ENCODE measurements around the gene FOS.
"Not testable (repeated sequence)": the region's sequence is repeated elsewhere in the genome, so short reads cannot be mapped to it uniquely, and the experiment has no call there.

The FOS gene

GRCh38 chr14:75232191-75232590 lies 46.4 kb upstream of the FOS start:
- Histone ChIP-seq H2BK5ac (ENCODE audit: low read depth, low read length, poor library complexity, severe bottlenecking) (no peak overlapping the region), H4K91ac (ENCODE audit: low read length) (no peak overlapping the region), H3K9me3 (ENCODE audit: control insufficient read depth, low read length) (peaks cover 4% of the 10 kb centered on the region), H2AK5ac (ENCODE audit: low read length, severe bottlenecking) (peak overlapping the region; percentile 31), H3K4ac (ENCODE audit: low read depth in 1 of 2, low read length in 2 of 2) (no peak overlapping the region), H2BK12ac (ENCODE audit: low read length in 2 of 2) (no peak overlapping the region), H2AFZ (ENCODE audit: low read depth, low read length) (no peak overlapping the region), H3K18ac (ENCODE audit: low read depth in 1 of 2, low read length in 2 of 2) (no peak overlapping the region), H2BK120ac (ENCODE audit: low read depth, low read length) (no peak overlapping the region), H3K4me1 (ENCODE audit: control insufficient read depth, insufficient read depth, low read depth, low read length) (peaks cover 7% of the 10 kb centered on the region), H3K14ac (ENCODE audit: low read length in 2 of 2) (no peak overlapping the region), H3K79me1 (replicated peaks; ENCODE audit: low read length, poor library complexity, severe bottlenecking) (no peaks in the 10 kb centered on the region), H3K4me3 (ENCODE audit: insufficient read depth in 1 of 2, low read depth in 1 of 2, low read length in 2 of 2) (no peak overlapping the region), H3K27ac (ENCODE audit: low read length, poor library complexity, severe bottlenecking) (no peak overlapping the region), H3K27me3 (ENCODE audit: control insufficient read depth in 1 of 2, insufficient read depth in 1 of 2, low read length in 2 of 2) (peaks cover 0 to 7% of the 10 kb centered on the region in 2 experiments), H3K23ac (ENCODE audit: low read length in 2 of 2) (no peak overlapping the region), H3K9ac (ENCODE audit: low read length) (no peak overlapping the region), H3K36me3 (ENCODE audit: control insufficient read depth in 1 of 2, insufficient read depth in 2 of 2, low read depth in 1 of 2, low read length in 2 of 2) (no peaks in the 10 kb centered on the region), H3K4me2 (ENCODE audit: low read length, poor library complexity, severe bottlenecking) (no peak overlapping the region), H4K8ac (ENCODE audit: low read length) (no peak overlapping the region), H2BK15ac (ENCODE audit: low read depth, poor library complexity, severe bottlenecking) (no peak overlapping the region)
- no peak for DNase-seq
- 100% methylated on average over 1 of the region's 1 CpG for WGBS

- H2BK5ac ChIP-seq (ENCODE audit: low read depth, low read length, poor library complexity, severe bottlenecking): no peak overlapping the region
- H2BK12ac ChIP-seq (ENCODE audit: low read length in 2 of 2): no peak overlapping the region
- WGBS: 92% methylated on average over 2 of the region's 2 CpGs
- no peak overlapping the region for H3K9ac ChIP-seq (ENCODE audit: low read length)
- no peak overlapping the region for H2AK5ac ChIP-seq (ENCODE audit: low read length, severe bottlenecking)
- H3K4ac ChIP-seq (ENCODE audit: low read depth in 1 of 2, low read length in 2 of 2): no peak overlapping the region
- no peak overlapping the region for H3K18ac ChIP-seq (ENCODE audit: low read depth in 1 of 2, low read length in 2 of 2)
- no peak overlapping the region for H3K27ac ChIP-seq (ENCODE audit: low read length, poor library complexity, severe bottlenecking)
- H2AFZ ChIP-seq (ENCODE audit: low read depth, low read length): no peak overlapping the region
- H3K4me3 ChIP-seq (ENCODE audit: insufficient read depth in 1 of 2, low read depth in 1 of 2, low read length in 2 of 2): no peak overlapping the region
- peaks cover 11% of the 10 kb centered on the region for H3K4me1 ChIP-seq (ENCODE audit: control insufficient read depth, insufficient read depth, low read depth, low read length)
- H3K4me2 ChIP-seq (ENCODE audit: low read length, poor library complexity, severe bottlenecking): no peak overlapping the region
- H3K27me3 ChIP-seq (ENCODE audit: control insufficient read depth in 1 of 2, insufficient read depth in 1 of 2, low read length in 2 of 2): peaks cover 0 to 7% of the 10 kb centered on the region in 2 experiments
- no peaks in the 10 kb centered on the region for H3K36me3 ChIP-seq (ENCODE audit: control insufficient read depth in 1 of 2, insufficient read depth in 2 of 2, low read depth in 1 of 2, low read length in 2 of 2)
- H3K79me1 ChIP-seq (replicated peaks; ENCODE audit: low read length, poor library complexity, severe bottlenecking): no peaks in the 10 kb centered on the region
- DNase-seq: no peak
- no peak overlapping the region for H2BK120ac ChIP-seq (ENCODE audit: low read depth, low read length)
- H4K91ac ChIP-seq (ENCODE audit: low read length): no peak overlapping the region
- H3K9me3 ChIP-seq (ENCODE audit: control insufficient read depth, low read length): peaks cover 4% of the 10 kb centered on the region
- H2BK15ac ChIP-seq (ENCODE audit: low read depth, poor library complexity, severe bottlenecking): no peak overlapping the region
- H4K8ac ChIP-seq (ENCODE audit: low read length): no peak overlapping the region
- no peak overlapping the region for H3K23ac ChIP-seq (ENCODE audit: low read length in 2 of 2)
- no peak overlapping the region for H3K14ac ChIP-seq (ENCODE audit: low read length in 2 of 2)
Measured at GRCh38 chr14:75232597-75232996, 46.0 kb upstream of the FOS start.

GRCh38 chr14:75234173-75235115 lies 44.2 kb upstream of the FOS start:
- H3K4me1 ChIP-seq (ENCODE audit: control insufficient read depth, insufficient read depth, low read depth, low read length): peaks cover 17% of the 10 kb centered on the region
- peak overlapping the region; percentile 33 for H2BK5ac ChIP-seq (ENCODE audit: low read depth, low read length, poor library complexity, severe bottlenecking)
- H4K91ac ChIP-seq (ENCODE audit: low read length): no peak overlapping the region
- no peak overlapping the region for H3K4me2 ChIP-seq (ENCODE audit: low read length, poor library complexity, severe bottlenecking)
- peaks cover 4% of the 10 kb centered on the region for H3K9me3 ChIP-seq (ENCODE audit: control insufficient read depth, low read length)
- no peaks in the 10 kb centered on the region for H3K79me1 ChIP-seq (replicated peaks; ENCODE audit: low read length, poor library complexity, severe bottlenecking)
- H3K9ac ChIP-seq (ENCODE audit: low read length): no peak overlapping the region
- peak; percentile 92 for DNase-seq
- H4K8ac ChIP-seq (ENCODE audit: low read length): no peak overlapping the region
- peak overlapping the region; percentile 6 to 71 for H3K4ac ChIP-seq (ENCODE audit: low read depth in 1 of 2, low read length in 2 of 2)
- 47% methylated on average over 19 of the region's 19 CpGs for WGBS
- no peak overlapping the region for H3K14ac ChIP-seq (ENCODE audit: low read length in 2 of 2)
- H3K18ac ChIP-seq (ENCODE audit: low read depth in 1 of 2, low read length in 2 of 2): no peak overlapping the region
- no peak overlapping the region for H2AFZ ChIP-seq (ENCODE audit: low read depth, low read length)
- peak overlapping the region; percentile 59 for H3K27ac ChIP-seq (ENCODE audit: low read length, poor library complexity, severe bottlenecking)
- peak overlapping the region; percentile 71 for H2BK120ac ChIP-seq (ENCODE audit: low read depth, low read length)
- peak overlapping the region; percentile 51 to 95 for H2BK12ac ChIP-seq (ENCODE audit: low read length in 2 of 2)
- H2AK5ac ChIP-seq (ENCODE audit: low read length, severe bottlenecking): peak overlapping the region; percentile 30
- no peak overlapping the region for H3K4me3 ChIP-seq (ENCODE audit: insufficient read depth in 1 of 2, low read depth in 1 of 2, low read length in 2 of 2)
- H3K36me3 ChIP-seq (ENCODE audit: control insufficient read depth in 1 of 2, insufficient read depth in 2 of 2, low read depth in 1 of 2, low read length in 2 of 2): no peaks in the 10 kb centered on the region
- peak overlapping the region; percentile 95 for H2BK15ac ChIP-seq (ENCODE audit: low read depth, poor library complexity, severe bottlenecking)
- H3K23ac ChIP-seq (ENCODE audit: low read length in 2 of 2): no peak overlapping the region
- peaks cover 0 to under 1% of the 10 kb centered on the region in 2 experiments for H3K27me3 ChIP-seq (ENCODE audit: control insufficient read depth in 1 of 2, insufficient read depth in 1 of 2, low read length in 2 of 2)

- not testable (repeated sequence) for H4K91ac ChIP-seq (ENCODE audit: low read length); H3K14ac ChIP-seq (ENCODE audit: low read length in 2 of 2); H3K27ac ChIP-seq (ENCODE audit: low read length, poor library complexity, severe bottlenecking); H3K27me3 ChIP-seq (ENCODE audit: control insufficient read depth in 1 of 2, insufficient read depth in 1 of 2, low read length in 2 of 2); H2BK15ac ChIP-seq (ENCODE audit: low read depth, poor library complexity, severe bottlenecking); H2BK120ac ChIP-seq (ENCODE audit: low read depth, low read length); H3K36me3 ChIP-seq (ENCODE audit: control insufficient read depth in 1 of 2, insufficient read depth in 2 of 2, low read depth in 1 of 2, low read length in 2 of 2); H2BK5ac ChIP-seq (ENCODE audit: low read depth, low read length, poor library complexity, severe bottlenecking); H3K4ac ChIP-seq (ENCODE audit: low read depth in 1 of 2, low read length in 2 of 2); DNase-seq; H3K4me2 ChIP-seq (ENCODE audit: low read length, poor library complexity, severe bottlenecking); H2AK5ac ChIP-seq (ENCODE audit: low read length, severe bottlenecking); H4K8ac ChIP-seq (ENCODE audit: low read length); H3K4me3 ChIP-seq (ENCODE audit: insufficient read depth in 1 of 2, low read depth in 1 of 2, low read length in 2 of 2); H3K9me3 ChIP-seq (ENCODE audit: control insufficient read depth, low read length); H3K9ac ChIP-seq (ENCODE audit: low read length); H3K23ac ChIP-seq (ENCODE audit: low read length in 2 of 2); H2AFZ ChIP-seq (ENCODE audit: low read depth, low read length); H3K79me1 ChIP-seq (replicated peaks; ENCODE audit: low read length, poor library complexity, severe bottlenecking); H3K18ac ChIP-seq (ENCODE audit: low read depth in 1 of 2, low read length in 2 of 2)
- WGBS: 88% methylated on average over 7 of the region's 7 CpGs
- Histone ChIP-seq H3K4me1 (ENCODE audit: control insufficient read depth, insufficient read depth, low read depth, low read length) (peaks cover 14% of the 10 kb centered on the region), H2BK12ac (ENCODE audit: low read length in 2 of 2) (peak overlapping the region in 1 of 2 experiments; percentile 47)
Measured at GRCh38 chr14:75235198-75235597, 43.4 kb upstream of the FOS start.

All from mesenchymal stem cell (in vitro differentiated cells and primary cell).